Nucleus accumbens (tissue), 56 donors: ENCODE data around the gene NUDT3.
"Not testable (repeated sequence)": the region's sequence is repeated elsewhere in the genome, so short reads cannot be mapped to it uniquely, and the experiment has no call there.

Experiments used
- DNase-seq, 56 donors: peaks; one replicate each; lab custom pipeline; 2025; lab: John Stamatoyannopoulos, UW

NUDT3 gene

DNA sequence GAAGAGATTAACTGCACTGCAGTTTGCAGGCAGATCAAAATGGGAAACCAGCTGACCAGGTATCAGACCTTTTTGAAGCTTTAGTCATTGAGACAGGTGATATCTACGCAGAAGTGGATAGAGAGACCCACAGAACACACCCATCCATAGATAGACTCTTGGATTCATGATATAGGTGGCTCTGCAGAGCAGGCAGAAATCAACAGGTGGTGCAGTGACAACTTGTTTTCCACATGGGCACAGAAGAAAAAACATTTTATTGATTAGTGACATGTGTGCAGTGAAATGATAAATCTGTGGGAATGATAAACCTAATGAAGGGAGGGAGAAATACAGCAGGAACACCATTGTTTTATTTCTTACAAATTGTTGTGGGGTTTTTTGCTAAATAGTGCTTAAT, 45.2 kb downstream of the NUDT3 start:
- no peak for DNase-seq

DNA sequence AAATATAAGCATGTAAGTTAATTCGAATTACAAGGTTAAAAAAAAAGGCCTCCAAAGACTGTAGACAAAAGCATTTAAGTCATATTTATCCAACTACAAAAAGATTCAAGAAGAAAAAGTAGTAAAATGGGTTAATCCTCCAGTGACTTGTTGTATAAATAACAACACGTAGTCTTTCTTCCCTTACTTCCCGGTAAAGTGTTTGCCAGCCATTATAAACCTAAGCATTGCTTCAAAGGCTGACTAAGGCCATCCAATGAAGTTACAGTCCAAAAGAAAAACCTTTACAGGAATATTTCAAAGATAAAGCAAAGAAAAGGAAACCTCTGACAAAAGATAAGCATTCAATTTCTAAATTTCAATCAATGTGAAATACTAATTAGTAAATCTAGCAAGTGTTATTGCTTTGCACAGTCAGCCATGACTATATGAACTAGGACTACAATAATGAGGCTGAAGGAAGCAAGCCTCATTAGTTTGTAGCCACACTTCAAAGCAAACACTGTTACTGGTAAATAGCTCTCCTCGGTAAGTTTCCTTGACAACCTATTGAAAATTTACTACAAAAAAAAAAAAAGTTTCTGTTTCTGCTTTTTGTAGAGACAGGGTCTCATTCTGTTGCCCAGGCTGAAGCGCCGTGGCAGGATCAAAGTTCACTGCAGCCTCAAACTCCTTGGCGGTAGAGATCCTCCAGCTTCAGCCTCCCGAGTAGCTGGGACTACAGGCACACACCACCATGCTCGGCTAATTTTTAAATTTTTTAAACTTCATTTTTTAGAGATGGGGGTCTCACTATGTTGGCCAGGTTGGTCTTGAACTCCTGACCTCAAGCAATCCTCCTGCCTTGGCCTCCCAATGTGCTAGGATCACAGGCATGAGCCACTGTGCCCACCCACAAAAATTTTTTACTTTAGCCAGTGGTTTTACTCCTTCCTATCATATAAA, 46.0 kb downstream of the NUDT3 start:
- DNase-seq: no peak

DNA sequence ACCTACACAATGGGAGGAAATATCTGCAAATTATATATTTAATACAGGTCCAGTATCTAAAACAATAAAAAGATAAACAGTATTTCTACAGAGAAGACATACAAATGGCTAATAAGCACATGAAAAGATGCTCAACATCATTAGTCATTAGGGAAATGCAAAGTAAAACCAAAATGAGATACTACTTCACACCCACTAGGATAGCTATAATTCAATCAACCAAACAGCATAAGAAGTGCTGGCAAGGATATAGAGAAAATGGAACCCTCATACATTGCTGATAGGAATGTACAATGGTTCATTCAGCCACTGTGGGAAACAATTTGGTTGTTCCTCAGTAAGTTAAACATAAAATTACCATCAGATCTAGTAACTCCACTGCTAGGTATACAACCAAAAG, 48.7 kb downstream of the NUDT3 start:
- DNase-seq: no peak

DNA sequence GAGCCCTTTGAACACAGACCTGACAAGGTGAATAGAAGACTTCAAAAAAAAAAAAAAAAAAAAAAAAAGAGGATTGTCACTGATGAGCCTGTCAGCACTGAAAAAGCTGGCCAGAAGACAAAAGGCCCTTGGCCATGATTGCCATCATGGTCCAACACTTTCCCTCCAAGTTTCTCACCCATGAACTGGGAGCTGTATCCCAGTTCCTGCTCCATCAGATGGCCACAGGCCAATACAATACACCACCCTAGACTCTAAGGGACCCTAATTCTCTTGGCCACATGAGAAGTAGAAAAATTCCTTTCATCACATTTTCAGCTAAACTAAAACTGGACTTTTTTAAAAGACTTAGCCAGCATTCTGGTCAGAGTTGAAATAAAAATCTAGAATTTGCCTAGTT, 50.2 kb downstream of the NUDT3 start:
- DNase-seq: no peak

DNA sequence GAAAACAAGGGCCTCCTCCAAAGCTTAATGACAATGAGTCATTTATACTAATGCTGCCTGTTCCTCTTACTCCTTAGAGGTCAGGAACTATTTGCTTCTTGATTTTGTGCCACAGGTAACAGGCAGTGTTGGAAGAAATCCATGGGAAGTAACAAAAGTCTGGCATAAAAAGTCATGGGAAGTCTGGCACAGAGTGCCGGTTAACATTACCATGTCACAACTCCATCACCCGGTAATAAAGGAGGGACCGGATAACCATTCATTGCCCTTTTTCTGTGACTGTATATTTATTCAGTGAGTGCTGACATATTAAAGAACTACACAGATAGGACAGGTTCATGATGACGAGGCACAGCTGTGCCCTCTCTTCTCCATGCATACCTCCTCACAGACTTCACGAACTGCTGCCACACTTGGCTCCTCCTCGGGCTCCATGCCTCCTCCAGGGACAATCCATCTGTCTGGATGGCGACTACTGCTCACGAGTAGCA, 50.9 kb downstream of the NUDT3 start:
- no peak for DNase-seq

DNA sequence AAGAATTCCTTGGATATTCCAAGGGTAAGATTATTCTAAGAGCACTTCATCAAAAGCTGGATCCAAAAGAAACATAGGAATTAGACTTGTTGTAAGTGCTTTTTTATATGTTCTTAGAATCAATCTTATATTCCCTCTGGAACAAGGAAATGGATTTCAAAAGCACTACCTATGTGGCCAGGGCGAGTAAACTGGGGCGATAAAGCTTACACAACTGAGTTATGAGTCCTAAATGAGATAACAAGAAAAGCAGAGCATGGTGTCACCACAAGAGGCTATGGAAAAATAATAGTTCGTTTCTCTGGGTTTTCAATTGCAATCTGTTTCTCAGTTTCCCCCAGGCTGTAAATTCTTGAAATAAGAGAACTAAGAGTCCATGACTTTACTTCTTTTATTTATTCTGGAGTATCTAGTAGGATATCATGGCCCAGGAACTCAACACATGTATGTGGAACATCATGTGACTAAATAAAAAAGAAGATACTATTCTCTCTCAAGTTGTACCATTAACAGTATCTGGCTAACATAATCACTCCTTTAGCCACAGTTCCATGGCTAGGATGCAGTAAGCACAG, 51.5 kb downstream of the NUDT3 start:
- DNase-seq: no peak

DNA sequence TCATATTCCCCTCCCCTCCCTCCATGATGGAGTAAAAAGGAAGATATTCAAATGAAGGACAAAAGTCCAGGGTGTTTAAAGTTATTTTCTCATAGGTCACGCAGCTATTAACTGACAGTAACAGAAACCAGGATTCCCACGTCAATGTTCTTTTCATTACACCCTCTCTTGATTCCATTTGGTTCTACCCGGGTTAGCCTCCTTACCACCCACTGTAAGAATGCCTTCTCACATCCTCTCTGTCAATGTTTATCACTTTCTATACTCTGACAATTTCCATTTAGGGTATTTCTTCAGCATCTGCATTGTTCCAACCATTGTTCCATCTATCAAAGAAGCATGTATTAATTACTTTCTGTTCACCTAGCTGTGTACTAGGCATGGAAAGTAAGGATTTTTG, 52.1 kb downstream of the NUDT3 start:
- DNase-seq: no peak

DNA sequence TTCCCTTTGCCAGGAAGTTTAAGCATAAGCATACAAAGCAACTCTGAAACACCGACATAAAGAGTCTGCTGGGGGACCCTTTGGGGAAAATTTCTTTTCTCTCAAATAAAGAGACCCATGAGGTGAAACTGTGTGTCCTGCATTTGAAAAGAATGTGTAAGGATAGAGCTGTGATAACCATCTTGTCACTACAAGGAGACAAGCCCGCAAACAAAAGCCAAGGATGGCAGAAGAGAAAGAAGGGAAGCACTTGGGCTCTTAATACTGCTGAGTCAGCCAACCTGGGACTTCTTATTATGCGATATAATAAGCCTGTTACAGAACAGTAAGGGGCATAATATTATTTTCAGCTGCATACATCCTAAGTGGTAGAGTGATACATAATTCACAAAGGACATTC, 52.5 kb downstream of the NUDT3 start:
- no peak for DNase-seq

DNA sequence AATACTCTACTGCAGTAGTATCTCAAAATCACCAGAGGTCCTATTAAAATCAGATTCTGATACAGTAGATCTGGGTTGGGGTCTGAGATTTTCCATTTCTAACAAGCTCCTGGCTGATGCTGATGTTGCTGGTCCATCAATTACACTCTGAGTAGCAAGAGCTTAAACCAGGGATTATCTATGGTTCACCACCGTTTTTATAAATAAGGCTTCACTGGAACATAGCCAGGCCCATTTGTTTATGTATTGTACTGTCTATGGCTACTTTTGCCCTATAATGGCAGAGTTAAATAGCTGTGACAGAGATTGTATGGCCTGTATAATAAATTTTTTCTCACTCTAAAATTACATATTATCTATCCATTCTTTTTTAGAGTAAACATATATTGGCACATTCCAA, 53.0 kb downstream of the NUDT3 start:
- DNase-seq: no peak

DNA sequence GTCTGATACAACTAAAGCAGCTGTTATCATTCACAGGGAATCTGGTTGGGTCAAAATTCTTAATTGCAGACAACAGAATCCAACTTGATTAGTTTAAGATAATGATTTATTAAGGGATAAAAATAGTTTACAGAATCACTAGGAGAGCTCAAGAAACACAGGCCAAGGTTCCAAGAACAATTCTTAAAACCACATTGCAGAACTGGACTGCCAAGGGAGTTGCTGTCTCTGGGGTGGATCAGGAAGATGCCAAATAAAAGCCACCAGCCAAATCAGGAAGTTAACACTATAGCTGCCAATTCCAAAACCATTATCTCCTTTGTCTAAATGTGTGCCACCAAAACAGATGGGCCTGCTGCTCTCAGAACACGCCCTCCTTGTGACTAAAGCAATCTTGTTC, 53.7 kb downstream of the NUDT3 start:
- DNase-seq: no peak

DNA sequence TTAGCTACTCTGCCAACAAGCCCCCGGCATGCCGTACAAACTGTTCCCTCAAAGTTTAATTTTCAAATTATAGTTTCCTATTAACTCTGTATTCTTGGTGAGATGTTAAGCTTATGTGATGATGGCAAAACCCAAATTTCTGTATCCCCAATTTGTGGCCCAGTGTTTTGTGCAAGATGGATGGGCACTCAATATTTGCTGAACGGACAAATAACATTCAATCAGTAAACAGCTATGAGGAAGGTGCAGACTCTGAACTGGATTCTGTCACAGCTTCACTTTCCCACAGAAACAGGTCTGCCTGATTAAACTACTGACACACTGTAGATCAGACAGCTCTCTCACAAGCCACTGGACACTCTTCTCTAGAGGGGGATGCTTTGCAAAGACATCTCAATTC, 54.1 kb downstream of the NUDT3 start:
- no peak for DNase-seq

DNA sequence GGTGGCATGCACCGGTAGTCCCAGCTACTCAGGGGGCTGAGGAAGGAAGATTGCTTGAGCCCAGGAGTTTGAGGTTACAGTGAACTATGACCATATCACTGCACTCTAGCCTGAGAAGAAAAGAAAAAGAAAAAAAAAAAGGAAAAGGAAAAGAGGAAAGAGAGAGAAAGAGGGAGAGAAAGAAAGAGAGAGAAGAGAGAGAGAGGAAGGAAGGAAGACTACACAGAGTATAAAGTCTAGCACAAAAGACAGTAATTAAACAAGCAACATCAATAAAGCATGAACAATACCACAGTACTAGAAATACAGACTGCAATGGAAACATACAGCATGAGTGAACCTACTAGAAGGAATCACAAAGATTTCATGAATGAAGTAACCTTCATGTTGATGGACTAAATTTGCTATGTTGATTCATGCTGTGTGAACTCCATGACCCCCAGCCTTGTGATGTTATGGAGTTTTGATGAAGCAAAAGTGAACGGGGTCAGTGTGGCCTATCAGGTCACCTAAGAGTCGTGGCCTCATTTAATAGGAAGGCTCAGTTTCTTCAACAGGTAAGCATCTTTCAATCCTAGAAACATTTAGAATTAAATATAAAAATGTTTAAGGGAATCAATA, 57.6 kb downstream of the NUDT3 start:
- no peak for DNase-seq

DNA sequence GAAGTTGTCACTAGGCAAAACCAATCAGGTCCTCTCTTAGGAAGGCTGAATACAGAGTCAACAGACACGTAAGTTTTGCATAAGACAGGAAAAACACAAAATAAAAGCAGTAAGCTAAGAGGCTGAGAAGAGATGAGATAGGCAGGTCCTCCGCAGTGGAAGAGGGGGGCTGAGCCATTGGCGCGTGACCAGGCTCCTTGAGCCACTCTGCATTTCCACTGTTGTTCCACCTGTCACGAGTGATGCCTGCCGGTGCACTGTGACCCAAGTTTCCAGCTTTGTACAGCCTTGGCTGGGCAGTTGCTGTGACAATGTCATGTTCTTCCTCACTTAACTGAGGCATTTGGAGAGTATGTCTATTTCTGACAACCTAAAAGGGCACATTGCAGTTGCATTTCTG, 58.6 kb downstream of the NUDT3 start:
- no peak for DNase-seq

DNA sequence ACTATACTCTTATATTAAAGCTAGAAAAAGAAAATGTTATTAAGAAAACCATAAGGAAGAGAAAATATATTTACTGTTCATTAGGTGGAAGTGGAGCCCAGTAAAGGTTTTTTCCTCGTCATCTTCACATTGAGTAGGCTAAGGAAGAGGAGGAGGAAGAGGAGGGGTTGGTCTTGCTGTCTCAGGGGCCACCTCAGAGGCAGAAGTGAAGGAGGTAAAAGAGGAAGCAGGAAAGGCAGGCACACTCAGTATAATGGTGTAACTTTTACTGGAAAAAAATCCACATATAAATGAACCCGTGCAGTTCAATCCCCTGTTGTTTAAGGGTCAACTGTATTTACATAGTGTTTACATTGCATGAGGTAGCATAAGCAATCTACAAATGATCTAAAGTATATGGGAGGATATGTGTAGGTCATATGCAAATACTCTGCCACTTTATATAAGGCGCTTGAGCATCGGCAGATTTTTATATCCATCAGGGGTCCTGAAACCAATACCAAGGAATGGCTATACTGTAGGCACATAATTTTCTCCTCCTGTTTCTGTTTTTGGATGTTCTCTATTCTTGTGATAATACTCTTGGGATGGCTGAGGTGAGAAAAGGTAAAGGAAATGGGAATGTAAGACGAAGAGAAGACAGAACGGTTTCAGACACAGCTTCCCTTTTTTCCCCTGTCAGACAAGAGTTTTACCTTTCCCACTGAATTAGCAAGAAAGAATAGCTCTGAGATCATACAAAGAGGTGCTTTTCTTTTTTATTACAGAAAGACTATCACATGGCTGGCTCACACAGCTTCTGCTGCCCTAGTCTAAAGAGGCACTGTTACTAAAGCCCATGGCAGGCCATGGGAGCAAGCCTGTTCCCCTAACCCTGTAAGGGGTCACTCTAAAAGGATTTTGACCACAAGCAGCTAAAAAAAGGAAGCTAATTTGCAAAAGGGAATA, 59.9 kb downstream of the NUDT3 start:
- DNase-seq: no peak

DNA sequence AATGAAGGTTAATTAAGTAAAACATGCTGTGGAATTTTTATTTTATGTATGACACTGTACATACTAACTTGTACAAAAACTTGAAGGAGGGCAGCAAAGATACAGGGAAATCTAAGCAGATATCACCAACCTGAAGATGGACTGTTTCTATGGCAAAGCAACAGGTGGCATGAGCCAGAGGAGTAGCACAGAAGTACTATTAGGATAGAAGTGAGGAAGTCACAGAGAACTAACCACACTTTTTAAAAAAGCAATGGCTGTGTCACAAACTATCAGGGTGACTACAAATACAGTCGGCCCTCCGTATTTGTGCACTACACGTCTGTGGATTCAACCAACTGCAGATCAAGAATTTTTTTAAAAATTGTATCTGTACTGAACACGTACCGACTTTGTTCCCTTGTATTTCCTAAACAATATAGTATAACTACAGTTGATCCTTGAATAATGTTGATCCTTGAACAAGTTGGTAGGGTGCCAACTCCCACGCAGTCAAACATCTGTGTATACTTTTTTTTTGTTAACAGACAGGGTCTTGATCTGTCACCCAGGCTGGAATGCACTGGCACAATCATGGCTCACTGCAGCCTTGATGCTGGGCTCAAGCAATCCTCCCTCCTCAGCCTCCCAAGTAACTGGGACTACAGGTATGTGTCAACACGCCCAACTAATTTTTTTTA, 61.0 kb downstream of the NUDT3 start:
- DNase-seq: no peak

DNA sequence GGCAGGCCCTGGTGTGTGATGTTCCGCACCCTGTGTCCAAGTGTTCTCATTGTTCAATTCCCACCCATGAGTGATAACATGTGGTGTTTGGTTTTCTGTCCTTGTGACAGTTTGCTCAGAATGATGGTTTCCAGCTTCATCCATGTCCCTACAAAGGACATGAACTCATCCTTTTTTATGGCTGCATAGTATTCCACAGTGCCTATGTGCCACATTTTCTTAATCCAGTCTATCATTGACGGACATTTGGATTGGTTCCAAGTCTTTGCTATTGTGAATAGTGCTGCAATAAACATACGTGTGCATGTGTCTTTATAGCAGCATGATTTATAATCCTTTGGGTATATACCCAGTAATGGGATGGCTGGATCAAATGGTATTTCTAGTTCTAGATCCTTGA, 62.7 kb downstream of the NUDT3 start:
- DNase-seq: not testable (repeated sequence)

DNA sequence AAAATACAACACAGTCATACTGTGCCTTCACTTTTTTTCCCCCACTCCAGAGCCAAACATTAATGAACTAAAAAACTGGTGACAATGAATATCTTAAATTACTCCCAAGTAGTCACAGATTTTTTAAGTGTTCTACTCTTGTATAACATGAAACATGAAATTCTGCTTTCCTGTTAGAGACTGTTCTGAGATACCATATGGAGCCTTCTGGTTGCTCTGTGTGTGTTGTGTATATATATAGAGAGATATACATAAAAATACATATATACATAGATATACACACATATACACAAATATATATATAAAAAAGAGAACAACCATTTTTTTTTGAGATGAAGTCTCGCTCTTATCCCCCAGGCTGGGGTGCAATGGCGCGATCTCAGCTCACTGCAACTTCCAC, 63.5 kb downstream of the NUDT3 start:
- DNase-seq: no peak

DNA sequence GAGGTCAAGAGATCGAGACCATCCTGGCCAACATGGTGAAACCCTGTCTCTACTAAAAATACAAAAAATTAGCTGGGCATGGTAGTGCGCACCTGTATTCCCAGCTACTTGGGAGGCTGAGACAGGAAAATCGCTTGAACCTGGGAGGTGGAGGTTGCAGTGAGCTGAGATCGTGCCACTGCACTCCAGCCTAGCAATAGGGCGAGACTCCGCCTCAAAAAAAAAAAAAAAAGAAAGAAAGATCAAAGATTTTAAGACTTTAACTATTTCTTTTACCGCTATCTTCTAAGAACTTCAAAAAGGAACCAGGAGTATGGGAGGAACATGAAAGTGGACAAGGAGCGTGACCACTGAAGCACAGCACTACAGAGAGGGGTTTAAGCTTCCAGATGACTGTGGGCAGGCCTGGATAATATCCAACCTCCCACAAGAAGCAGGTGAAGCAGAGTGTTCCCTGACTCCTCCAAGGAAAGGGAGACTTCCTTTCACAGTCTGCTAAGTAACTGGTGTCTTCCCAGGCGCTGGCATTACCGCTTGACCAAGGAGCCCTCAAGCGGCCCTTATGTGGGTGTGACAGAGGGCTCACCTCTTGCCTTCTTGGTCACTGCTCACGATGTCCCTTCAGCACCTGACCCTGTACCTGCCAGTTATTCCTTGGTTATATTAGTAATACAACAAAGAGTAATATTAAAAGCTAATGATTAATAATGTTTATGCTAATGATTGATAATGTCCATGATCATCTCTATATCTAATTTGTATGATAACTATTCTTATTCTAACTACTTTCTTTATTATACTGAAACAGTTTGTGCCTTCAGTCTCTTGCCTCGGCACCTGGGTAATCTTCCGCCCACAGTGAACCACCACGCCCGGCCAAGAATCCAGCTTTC, 64.9 kb downstream of the NUDT3 start:
- not testable (repeated sequence) for DNase-seq

DNA sequence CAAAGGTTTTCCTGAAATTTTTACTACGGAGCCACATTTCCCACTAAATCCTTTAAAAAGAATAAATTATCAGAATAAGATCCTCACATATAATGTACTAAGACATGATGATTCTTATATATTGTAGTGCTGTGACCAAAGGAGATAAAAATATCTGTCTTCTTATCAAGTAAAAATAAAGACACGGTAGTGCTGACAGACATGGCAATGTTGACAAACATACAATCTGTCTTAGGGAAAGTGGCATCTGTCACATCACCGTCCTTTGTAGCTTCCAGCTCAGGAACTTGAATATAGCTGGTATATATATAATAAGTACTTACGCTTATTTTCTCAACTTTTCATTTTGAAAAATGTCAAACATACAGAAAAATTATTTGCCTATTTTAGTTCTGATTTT, 66.8 kb downstream of the NUDT3 start:
- no peak for DNase-seq
